GM21529 (cell line): Measurements from ENCODE around the gene IL16.
"Not testable (repeated sequence)": the region's sequence is repeated elsewhere in the genome, so short reads cannot be mapped to it uniquely, and the experiment has no call there.

Experiments
- ATAC-seq: cut with Tn5 transposase; IDR thresholded peaks from one replicate; pipeline ENCODE4 v1.9.1; 2021; ENCODE audit not compliant: unreplicated experiment

The IL16 gene

DNA sequence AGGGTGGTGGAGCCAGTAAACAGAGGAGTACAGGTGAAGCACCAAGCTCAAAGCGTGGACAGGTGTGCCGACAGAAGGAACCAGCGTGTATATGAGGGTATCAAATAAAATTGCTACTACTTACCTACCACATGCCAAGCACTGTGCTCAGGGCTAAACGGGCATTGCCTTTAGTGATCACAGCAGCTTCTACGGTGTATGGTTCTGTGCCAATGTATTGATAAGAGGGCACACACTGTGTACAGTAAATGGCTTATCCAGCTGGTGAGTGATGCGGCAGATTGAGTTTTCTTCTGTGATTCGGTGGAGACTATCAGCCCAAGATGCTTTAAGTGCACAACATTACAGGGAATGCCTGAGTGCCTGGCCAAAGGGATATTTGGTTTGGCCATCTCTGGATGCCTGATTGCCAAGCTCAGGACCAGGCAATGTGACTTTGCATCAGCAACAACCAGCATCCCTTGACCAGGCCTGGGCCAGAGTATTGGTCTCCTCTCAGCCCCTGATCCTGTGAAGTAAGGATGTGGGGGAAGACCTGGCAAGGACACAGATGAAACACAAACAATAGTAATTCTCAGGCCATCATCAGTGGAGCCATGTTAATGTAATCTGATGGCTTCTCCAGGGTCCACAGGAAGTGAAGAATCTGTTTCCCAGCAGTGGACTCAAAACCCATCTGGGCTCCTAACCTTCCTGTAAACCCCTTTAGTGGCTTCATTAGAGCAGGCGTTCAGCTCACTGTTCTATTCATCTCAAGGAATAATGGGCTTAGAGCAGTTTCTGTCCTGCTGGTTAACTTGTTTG is 113.2 kb downstream of the IL16 start:
- ATAC-seq: no peak

DNA sequence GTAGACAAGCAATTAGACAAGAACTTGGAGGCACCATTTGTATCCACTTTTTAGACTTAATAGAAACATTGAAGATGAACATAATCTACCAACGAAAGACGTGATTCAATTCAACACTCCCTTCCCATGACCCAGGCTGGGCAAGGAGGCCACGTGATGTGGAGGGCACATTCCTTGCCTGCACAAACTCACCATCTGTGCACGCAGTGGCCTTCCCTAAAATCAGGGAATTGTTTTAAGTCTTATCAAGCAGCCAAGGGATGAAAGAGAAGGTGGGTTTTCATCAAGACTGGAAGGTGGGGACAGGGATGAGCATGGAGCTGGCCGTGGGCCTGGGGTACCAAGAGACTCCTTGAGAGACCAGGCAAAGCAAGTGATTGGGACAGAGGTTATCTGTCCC is 113.8 kb downstream of the IL16 start:
- ATAC-seq: no peak

DNA sequence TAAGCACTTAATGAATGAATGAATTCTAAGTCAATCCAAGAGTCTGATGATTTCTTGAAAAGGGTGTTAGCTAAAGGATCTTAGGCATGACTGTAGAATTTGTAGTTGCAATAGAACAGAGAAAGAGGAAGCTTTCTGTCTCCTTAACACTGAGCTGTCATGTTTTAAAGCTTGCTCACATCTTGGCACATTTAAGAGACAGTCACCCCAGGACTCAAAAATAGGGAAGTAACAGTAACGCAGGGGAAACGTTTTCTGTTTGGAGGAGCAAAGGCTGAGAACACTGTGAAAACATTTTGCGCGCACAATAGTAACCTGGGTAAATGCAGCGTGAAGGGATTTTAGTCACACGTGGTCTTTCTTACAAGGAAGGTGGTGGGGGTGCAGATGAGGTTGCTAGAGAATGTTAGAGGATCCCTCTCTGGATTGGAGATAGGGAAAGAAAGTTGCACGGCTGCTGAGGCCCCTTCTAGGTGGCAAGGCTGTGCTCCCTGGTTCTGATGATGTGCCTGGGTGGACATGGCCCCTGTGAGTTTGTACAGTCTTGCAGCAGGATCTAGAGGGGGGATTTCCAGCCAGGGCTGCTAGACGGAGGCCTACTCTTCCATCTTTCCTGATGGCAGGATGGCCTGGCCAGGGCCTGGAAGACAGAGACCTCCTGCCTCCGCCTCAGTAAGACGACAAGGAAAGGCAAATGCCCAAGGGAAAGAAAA is 115.2 kb downstream of the IL16 start:
- ATAC-seq: peak; percentile 56

DNA sequence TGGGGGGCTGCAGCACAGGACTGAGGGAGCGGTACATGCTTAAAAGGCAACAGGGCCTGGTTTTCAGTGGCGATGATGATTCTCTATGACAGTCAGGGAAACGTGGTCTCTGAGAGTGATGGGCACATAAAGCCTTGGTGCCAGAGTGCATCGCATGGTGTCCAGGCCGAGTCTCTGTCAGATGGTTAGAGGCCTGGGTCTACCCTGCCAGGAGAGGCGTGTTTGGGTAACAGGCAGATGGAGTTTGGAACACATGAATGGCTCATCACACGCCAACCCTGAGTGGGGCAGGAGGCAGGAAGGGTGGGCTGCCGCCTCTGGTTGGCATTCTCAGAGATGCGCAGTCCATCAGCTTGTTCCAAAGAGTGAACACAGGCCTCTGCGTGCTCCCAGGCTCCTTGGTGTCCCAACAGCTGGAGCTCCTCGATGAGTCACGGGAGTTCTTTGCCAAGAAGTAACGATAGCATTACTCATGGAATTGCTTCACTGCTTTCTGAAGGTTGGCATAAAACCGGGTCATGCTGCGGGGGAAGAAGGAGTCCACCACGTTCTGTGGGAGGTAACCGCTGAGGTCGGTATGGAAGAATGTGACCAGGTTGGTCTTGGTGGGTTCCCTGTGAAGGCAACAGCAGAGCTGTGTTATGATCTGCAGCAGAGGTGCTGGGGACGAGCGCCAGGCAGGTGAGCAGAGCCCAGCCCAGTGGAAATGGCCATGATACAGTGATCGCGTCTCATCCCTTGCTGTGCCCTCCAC is 116.3 kb downstream of the IL16 start:
- no peak for ATAC-seq

DNA sequence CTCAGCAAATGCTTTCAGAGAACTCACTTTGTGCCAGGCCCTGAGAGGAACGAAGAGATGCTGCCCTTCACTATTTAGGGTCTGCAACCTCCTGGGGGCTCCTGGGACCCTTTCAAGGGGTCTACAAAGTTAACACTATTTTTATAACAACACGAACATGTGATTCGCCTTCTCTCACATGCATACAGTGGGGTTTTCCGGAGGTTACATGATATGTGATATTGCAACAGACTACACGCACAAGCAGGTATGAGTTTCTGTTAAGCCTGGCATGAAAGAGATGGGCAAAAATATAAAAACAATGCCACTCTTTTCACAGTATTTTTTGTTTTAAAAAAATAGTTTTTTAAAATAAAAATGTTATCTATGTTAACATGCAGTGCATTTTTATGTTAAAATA is 117.0 kb downstream of the IL16 start:
- no peak for ATAC-seq

DNA sequence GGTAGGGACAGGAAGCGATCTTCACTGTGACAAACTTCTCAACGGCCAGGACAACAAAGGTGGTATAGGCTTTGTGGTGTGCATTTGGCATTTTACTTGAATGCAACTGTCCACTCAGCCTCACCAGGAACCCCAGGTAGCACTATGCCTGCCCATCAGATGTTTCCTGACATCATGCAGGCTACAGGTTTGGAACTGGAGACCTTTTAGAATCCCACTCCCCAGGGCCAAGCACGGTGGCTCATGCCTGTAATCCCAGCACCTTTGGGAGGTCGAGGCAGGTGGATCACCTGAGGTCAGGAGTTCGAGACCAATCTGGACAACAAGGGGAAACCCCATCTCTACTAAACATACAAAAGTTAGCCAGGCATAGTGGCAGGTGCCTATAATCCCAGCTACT is 117.7 kb downstream of the IL16 start:
- no peak for ATAC-seq

DNA sequence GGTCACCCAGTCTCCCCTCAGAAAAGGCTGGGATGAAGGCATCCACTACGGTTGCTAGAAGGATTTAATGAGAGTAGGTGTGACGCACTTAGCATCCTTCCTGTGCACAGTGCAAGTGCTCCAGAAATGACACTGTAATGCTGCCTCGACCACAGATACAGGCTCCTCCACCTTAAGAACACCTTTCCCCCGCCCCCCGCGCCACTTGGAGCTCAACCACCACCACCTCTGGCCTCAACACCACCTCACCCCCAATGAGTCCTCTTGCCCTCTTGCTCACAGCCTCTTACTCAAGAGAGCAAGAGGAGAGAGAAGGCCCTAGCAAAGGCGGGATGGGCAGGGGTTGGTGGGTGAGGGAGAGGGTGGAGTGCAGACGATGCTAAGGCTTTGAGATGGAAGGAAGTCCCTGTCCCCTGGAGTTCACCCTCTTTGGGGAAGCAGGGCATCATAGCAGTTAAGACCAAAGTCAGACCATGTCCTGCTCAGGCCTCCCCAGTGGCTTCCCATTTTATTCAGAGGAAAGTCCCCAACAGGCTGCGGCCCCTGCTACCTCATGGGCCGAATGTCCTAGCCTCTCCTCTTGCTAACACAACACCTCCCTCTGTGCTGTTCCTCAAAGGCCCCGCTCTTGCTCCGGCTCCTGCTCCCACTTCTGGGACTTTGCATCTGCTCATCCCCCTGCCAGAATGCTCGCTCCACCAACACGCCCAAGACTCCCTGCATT is 118.9 kb downstream of the IL16 start:
- no peak for ATAC-seq

DNA sequence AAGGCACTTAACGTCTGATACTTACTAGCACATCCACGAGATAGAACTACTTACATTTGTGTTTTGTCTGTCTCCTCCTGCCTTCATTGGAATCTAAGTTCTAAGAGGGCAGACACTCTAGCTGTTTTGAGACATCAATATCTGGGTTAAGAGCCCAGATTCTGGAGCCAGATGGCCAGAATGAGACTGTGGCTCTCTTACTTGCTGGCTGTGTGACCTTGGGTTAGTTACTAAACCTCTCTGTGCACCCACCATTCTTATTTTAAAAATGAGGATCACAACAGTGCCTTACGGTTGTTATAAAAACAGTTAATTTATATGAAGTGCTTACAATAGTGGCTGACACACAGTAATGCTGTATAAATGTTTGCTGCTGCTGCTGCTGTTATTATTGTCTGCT is 119.6 kb downstream of the IL16 start:
- ATAC-seq: no peak

DNA sequence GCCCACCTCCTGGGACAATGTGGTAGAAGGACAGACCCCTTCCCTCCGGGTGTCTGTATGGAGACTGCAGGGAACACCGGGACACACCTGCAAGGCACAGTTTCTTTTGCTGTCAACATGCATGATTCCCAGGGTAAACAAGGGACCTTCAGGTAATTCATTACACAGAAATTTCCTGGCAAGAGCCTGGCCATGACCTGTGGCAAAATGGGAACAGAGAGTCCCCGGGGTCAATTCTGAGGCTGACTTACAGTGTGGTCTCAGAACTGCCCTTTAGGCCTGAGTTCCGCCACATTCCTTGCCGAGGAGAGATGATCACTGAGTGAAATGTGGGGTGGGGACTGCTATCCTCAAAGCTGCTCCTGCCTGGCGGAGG is 121.0 kb downstream of the IL16 start:
- no peak for ATAC-seq

DNA sequence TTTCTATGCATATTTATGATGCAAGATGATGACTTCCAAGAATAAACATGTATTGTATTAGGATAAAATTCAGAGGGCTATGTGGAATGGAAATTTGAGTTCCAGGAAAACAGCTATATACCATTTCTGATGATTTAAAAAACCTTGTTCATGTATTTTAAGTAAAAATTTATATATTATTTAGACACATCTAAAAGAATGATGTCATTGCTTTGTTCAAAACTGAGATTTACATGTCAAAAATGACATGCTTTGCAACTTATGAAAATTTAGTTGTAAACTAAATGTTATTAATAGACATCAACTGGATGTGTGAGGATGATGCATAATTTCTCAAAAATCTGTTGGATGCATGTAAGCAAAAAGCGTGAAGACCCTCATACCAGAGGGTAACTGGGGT is 125.0 kb downstream of the IL16 start:
- ATAC-seq: no peak

DNA sequence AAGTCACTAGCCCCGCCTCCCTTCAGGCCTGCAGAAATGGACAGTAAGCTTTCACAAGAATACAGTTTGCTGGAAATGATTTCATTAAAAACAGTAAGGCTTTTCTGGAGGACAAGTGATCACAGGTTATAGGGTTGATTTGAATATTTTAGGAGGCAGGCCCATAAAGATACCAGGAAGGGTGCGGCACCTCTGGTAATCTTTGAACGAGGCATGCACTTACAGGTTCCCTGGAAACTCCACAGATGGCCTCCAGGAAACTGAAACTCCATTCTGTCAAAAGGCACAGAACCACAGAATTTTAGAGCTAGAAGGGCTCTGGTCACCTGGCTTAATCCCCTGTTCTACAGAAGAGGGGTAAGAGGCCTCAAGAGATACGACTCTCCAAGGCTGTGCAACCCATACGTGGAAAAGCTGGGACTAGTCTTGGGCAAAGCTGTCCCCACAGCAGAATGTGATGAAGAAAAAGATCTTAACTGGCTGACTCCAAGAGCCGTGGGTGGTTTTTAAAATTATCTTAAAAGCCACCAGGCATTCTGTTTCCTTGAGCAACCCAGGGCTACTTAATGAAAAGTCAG is 126.1 kb downstream of the IL16 start:
- no peak for ATAC-seq

DNA sequence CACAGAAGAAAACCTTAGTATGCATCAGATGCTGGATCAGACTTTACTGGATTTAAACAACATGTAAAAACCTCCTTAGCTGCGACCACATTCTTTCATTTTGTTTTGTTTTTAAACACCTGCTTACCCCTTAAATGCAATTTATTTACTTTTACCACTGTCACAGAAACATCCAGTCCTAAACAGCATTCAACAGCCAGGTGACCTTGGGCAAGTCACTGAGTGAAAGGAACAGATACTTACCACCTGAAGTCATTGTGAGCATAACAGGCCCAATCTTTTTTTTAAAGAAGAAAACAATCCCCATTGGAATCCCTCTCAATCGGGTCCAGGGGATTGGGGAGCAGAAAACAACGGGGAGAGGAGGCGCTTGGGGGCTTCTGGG is 126.9 kb downstream of the IL16 start:
- peak; percentile 17 for ATAC-seq

DNA sequence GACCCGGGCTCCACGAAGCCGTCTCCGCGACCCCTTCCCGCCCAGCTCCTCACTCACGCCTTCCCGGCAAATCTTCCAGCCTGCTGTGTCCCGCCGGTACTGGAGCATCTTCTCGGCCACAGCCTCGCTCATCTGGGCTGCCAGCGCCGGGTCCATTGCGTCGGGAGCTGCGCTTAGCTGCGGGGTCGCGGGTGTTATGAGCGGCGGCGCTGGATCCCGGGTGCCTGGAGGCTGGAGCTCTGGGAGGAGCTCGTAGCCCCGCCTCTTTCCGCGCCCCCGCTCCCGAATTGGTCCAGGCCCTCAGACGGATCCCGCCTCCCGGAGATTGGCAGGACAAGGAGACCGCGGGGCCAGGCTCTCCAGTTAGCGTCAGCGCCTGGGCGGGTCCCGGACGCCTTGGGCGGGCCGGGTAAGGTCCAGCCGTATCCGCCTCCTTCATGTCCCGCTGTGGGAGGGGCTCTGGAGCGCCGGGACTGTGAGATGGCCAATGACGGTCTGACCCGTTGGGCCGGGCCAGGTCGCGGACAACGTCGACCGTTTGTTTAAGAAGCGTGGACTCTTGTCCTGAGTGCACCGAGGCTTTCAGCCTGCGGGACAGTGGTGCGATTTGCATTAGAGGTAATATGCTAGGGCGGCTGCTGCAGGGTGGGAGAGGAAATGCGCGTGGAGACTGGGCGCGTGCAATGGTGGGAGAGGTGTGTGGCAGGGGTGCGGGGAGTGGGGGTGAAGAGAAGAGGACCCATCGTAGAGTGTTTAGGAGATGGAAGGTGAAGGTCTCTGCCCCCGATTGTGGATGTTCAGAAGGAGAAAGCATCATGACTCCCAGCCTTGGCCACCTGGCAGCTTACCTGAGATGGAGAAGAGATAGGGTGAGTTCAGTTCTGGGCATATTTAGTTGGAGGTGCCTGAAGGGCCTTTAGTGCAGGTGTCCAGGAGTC is 127.5 kb downstream of the IL16 start, which contains the start of gene STARD5:
Gene STARD5 (minus strand): TSS at position 198 of the 938 bp plus-strand sequence. CDS start 42 bp downstream, at position 156.
- ATAC-seq: peak; percentile 99

DNA sequence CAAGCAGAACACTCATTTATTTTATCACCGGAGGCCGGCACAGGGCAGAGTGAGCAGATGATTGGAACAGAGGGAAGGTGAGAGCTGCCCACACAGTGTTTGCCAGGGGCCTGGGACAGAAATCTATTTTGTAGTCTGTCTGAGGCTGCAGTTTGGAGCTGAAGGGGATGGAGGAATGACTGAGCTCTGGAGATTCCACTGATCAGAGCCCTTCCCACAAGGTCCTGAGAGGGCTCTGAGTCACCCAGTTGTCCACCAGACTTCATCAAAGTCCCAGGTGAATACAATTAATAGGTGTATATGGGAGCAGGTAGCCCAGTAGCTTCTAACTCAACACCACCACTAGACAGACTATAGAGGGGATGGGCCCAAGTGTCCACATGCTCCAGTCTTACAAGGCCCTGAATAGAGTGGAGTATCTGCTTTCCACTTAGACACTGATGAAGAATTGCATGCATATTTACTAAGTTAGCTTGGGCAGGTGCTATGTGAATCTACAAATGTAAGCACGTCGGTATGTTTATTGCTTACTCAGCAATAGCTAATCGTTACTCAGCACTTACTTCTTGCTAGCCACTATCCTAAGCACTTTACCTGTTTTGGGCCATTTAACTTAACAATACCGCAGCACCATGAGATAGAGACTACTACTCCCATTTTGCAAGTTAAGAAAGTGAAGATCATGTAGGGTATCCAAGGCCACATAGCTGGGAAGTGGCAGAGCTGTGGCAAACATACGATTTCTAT is 130.0 kb downstream of the IL16 start:
- ATAC-seq: no peak

DNA sequence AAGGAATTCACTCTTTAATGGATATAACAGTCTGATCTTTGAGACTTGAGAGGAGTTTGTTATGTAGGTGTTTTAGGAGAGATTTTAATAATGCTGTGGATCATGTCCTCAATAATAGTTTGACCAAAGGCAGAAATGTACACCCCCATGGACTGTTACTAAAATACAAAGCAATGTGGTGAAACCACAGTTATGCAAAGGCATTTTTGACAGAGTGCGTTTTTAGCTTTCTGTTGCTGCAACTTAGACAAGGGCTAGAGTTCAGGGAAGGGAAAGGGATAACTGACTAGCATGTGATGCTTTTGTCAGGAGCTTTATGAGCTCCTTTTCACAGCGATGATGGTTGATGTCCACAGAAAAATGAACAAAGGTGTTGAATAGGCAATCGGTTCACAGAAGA is 130.8 kb downstream of the IL16 start:
- ATAC-seq: no peak

DNA sequence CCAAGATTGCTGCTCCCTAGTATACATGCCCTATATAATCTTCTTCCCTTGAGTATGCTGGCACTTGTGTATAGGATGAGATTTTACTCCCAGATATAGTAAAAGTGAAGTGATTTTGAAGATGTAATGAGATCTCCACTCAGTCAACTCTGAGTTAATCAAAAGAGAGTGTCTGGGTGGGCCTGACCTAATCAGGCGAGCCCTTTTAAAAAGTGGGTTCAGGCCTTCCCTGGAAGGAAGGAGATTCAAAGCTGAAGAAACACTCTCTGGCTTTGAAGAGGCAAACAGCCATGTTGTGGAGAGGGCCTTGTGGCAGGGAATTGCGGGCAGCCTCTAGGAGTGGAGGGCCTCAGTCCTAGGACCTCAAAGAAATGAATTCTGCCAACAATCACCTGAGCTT is 132.8 kb downstream of the IL16 start:
- no peak for ATAC-seq

DNA sequence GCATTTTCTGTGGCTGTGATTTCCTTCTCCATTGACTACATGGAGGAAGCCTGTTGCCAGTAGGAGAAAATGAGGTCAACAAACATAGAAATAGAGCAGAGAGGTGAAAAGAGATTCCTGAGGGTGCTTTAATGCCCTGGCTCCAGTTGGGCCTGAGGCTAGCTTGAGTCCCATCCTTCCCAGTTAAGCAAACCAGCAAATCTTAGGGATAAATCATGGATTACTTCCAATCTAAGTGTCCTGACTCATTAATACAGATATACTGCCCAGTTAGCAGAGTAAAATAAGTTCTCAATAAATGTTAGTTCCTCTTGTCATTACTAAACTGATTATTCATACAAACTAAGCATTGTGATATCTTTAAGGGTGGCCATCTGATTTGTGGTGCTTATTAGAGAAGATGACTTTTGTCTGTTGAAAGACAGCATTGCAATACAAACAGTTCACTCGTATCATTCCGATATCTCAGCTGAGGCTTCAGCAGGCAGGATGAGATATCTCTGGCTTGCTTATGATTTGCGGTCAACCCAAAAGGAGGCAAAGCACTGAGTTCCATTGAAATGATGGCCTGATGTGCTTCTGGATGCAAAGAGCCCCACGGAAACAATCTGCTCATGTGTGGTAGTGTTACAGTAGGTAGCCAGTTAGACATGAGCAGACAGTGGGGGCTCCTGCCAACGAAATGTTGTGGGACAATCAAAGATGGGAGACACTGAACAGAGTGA is 133.8 kb downstream of the IL16 start:
- no peak for ATAC-seq

DNA sequence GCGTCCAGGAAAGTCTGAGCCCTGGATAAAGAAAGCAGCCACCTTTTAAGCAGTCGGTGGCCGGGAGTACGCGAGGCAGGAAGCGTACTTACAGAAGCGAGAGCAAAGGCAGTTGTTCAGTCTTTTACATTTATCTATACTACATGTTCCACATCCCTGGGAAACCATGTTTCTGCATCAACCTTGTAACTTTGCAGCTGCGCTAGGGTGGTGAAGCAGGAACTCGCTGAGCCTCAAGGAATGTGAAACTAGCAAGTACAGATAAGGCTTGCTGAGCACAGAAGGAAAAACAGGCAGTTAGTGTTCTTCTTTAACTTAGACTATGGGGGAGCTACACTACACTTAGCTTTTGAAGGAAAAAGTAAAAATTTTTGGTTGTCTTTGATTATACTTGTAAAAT is 134.5 kb downstream of the IL16 start:
- not testable (repeated sequence) for ATAC-seq
